Brain microvascular endothelial cell (primary cell): ENCODE results near the gene CNFN.

Experiments
- DNase-seq: peaks from one replicate; pipeline ENCODE4 v3.0.0-alpha.2; 2020
- H3K27ac ChIP-seq: fragments of 250-450 bp; sonication (Bioruptor Pico); 2 replicates; pipeline ENCODE4 v1.5.1; 2020; ENCODE audit warnings: mild to moderate bottlenecking, moderate library complexity
- H3K27me3 ChIP-seq: fragments of 250-450 bp; sonication (Bioruptor Pico); replicated peaks from 2 replicates; pipeline ENCODE4 v1.5.1; 2020; ENCODE audit warnings: mild to moderate bottlenecking
- H3K36me3 ChIP-seq: fragments of 250-450 bp; sonication (Bioruptor Pico); replicated peaks from 2 replicates; pipeline ENCODE4 v1.5.1; 2020; ENCODE audit warnings: mild to moderate bottlenecking
- H3K4me3 ChIP-seq: 2 replicates; pipeline ENCODE4 v1.5.1; 2011; ENCODE audit warnings: low read depth, mild to moderate bottlenecking, control low read depth, low read length, moderate library complexity
- CTCF ChIP-seq: IDR thresholded peaks from 2 replicates; pipeline ENCODE4 v1.5.1; 2011; ENCODE audit warnings: low read depth, mild to moderate bottlenecking, moderate library complexity, low read length, control low read depth, inconsistent platforms; ENCODE audit errors: missing control alignments
- in situ Hi-C: cut with HindIII; loops from 2 replicates; pipeline ENCODE4 v1.10.0; 2017; ENCODE audit warnings: low sequenced_read_pairs, low pct_ligation_motif_present

The CNFN gene

GRCh38 chr19:42392165-42392564 lies 2.1 kb upstream of the CNFN start:
- DNase-seq: no peak
- Histone ChIP-seq H3K36me3 (no peaks in the 10 kb centered on the region), H3K27me3 (peaks cover 15% of the 10 kb centered on the region), H3K27ac (no peak overlapping the region), H3K4me3 (no peak overlapping the region)
- in situ Hi-C loops: no loop called here
- TF ChIP-seq CTCF: no peak

DNA sequence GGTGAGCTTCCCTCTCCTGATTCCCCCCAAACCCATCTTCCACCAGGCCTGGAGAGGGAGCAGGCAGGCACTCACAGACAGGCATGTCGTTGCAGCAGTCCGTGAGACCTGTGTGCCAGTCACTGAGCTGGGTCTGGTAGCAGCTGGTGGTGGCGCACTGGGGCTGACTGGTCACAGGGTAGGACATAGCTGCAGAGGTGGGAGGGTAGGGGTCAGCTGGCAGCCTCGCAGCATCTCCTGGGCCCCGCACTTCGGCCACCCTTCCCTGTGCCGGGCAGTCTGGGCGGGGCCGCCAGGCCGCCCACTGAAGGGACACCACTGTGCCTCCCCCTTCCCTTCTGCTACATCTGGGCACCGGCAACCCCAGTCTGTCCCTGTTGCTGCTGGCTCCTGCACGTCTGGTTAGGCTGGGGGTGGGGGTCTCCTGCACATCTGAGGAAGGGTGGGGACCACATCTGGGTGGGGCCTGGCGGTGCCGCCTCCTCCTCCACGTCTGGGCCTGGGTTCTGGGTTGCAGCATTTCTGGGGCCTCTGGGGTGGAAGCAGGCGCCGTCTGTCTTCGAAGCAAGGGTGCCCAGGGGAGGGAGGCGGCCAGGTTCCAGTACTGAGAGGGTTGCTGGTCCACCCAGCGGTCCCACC lies 1.1 kb downstream of the CNFN start:
- in situ Hi-C loops: no loop called here
- no peak for TF ChIP-seq CTCF
- H3K27ac ChIP-seq: no peak overlapping the region
- H3K36me3 ChIP-seq: no peaks in the 10 kb centered on the region
- DNase-seq: no peak
- H3K27me3 ChIP-seq: peaks cover 15% of the 10 kb centered on the region
- no peak overlapping the region for H3K4me3 ChIP-seq

DNA sequence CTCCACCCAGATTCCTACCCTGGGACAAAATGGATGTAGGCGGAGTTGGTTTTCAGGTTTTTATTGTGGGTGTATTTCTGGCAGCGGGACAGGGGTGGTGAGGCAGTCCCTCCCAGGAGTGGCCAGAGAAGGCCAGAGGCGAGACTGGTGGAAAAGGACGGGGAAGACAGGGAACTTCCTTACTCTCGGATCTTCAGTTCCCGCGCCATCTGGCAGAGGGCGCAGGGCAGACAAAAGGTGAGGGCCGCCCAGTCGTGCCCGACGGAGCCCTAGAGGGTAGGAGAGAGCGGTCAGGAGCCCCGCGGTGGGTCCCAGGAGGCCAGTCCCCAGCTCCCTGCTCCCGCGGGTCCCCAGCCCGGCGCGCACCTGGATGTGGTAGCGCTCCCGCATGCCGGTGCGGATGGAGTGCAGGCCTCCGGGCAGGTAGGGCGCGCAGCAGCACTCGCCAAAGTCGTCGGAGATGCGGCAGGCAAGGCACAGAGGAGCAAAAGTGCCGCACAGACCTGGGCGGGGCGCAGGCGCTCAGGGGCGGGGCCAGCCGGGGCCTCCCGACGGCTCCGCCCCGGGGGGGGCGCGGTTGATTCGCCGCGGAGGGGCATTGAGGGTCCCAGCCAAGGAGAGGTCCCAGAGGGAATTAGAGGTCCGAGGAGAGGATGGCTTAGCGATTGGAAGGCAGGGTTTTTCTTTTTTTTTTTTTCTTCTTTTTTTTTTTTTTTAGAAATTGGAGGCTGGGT lies 3.0 kb downstream of the CNFN start:
- no peak overlapping the region for H3K27ac ChIP-seq

DNA sequence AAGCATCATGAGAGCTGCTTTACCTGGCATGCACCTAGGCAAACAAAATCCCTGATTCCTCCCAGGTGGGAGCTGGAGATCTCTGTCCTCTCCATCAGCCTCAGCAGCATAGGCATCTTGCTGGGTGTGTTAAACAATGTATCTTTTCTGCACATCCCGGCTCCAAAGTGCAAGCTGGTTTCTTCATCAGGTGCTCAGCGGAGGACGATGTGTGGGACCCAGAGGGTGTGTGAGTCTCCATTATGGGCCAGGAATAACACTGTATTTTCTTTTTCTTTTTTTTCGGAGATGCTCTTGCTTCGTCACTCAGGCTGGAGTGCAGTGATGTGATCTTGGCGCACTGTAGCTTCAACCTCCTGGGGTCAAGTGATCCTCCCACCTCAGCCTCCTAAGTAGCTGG lies 9.9 kb downstream of the CNFN start:
- Histone ChIP-seq H3K27ac (no peak overlapping the region), H3K36me3 (no peaks in the 10 kb centered on the region), H3K27me3 (no peaks in the 10 kb centered on the region), H3K4me3 (no peak overlapping the region)
- in situ Hi-C loops: no loop called here
- no peak for DNase-seq
- no peak for TF ChIP-seq CTCF

More for the DNA sequence above, 3.0 kb downstream of the CNFN start:
- Histone ChIP-seq H3K4me3 (peak overlapping the region; percentile 45), H3K27me3 (peaks cover 15% of the 10 kb centered on the region), H3K36me3 (no peaks in the 10 kb centered on the region)
- DNase-seq: peak; percentile 26
- in situ Hi-C loops: no loop called here
- TF ChIP-seq CTCF: peak; percentile 70

GRCh38 chr19:42378225-42379215 lies 11.6 kb downstream of the CNFN start:
- TF ChIP-seq CTCF: no peak
- Histone ChIP-seq H3K36me3 (no peaks in the 10 kb centered on the region), H3K4me3 (no peak overlapping the region), H3K27me3 (no peaks in the 10 kb centered on the region), H3K27ac (no peak overlapping the region)
- no peak for DNase-seq
- in situ Hi-C loops: no loop called here
